ENCODE data around the gene DDOST.
"Not testable (repeated sequence)": the region's sequence is repeated elsewhere in the genome, so short reads cannot be mapped to it uniquely, and the experiment has no call there.

The DDOST gene

GRCh38 chr1:20689645-20690056, 28.5 kb upstream of the DDOST start:
- no peak for DNase-seq

GRCh38 chr1:20686883-20687725, 25.9 kb upstream of the DDOST start:
- no peak for DNase-seq

- peak in 1 of 2 donors; percentile 31 for DNase-seq
Observed at GRCh38 chr1:20685741-20686140, 24.6 kb upstream of the DDOST start.

- DNase-seq, result peak in 1 of 2 donors; percentile 31
Observed at GRCh38 chr1:20685099-20685662, 24.0 kb upstream of the DDOST start.

GRCh38 chr1:20684651-20685050, 23.5 kb upstream of the DDOST start:
- DNase-seq, result no peak

GRCh38 chr1:20684050-20684620, 23.0 kb upstream of the DDOST start:
- DNase-seq, result no peak

GRCh38 chr1:20683614-20684013, 22.4 kb upstream of the DDOST start:
- no peak for DNase-seq

- DNase-seq, result peak in 1 of 2 donors; percentile 28
Observed at GRCh38 chr1:20682571-20683236, 21.5 kb upstream of the DDOST start.

GRCh38 chr1:20681999-20682398, 20.8 kb upstream of the DDOST start:
- no peak for DNase-seq

GRCh38 chr1:20680269-20680668, 19.1 kb upstream of the DDOST start:
- DNase-seq, result no peak

- no peak for DNase-seq
Observed at GRCh38 chr1:20678599-20678998, 17.4 kb upstream of the DDOST start.

GRCh38 chr1:20673626-20674025, 12.5 kb upstream of the DDOST start:
- DNase-seq, result not testable (repeated sequence)

- no peak for DNase-seq
Observed at GRCh38 chr1:20672265-20672632, 11.1 kb upstream of the DDOST start.

- DNase-seq, result no peak
Observed at GRCh38 chr1:20670936-20671335, 9.8 kb upstream of the DDOST start.

GRCh38 chr1:20668581-20668980, 7.4 kb upstream of the DDOST start:
- no peak for DNase-seq

- DNase-seq, result no peak
Observed at GRCh38 chr1:20666804-20667203, 5.6 kb upstream of the DDOST start.

GRCh38 chr1:20666146-20666545, 5.0 kb upstream of the DDOST start:
- no peak for DNase-seq

GRCh38 chr1:20665726-20666125, 4.6 kb upstream of the DDOST start:
- DNase-seq, result no peak

GRCh38 chr1:20663969-20664715, 3.0 kb upstream of the DDOST start:
- DNase-seq, result no peak

GRCh38 chr1:20663365-20663764, 2.2 kb upstream of the DDOST start:
- DNase-seq, result no peak

GRCh38 chr1:20662110-20662475, 924 bp upstream of the DDOST start:
- no peak for DNase-seq

- DNase-seq, result no peak
Observed at GRCh38 chr1:20660847-20661206, 342 bp downstream of the DDOST start.

GRCh38 chr1:20660363-20660762, 806 bp downstream of the DDOST start:
- DNase-seq, result no peak

All from hippocampal formation (tissue), 2 donors.